Measurements from ENCODE around the gene CDK16. TPM values are rescaled to one million over a fixed set of nuclear protein-coding genes. Genes with fewer than 3 reads are reported as not detected.
A peak's percentile ranks its signal among the peaks of the same experiment; 100 is the strongest.

The CDK16 gene
- total RNA-seq, 2 donors from 2014 or later: 95.0 to 147 TPM

DNA sequence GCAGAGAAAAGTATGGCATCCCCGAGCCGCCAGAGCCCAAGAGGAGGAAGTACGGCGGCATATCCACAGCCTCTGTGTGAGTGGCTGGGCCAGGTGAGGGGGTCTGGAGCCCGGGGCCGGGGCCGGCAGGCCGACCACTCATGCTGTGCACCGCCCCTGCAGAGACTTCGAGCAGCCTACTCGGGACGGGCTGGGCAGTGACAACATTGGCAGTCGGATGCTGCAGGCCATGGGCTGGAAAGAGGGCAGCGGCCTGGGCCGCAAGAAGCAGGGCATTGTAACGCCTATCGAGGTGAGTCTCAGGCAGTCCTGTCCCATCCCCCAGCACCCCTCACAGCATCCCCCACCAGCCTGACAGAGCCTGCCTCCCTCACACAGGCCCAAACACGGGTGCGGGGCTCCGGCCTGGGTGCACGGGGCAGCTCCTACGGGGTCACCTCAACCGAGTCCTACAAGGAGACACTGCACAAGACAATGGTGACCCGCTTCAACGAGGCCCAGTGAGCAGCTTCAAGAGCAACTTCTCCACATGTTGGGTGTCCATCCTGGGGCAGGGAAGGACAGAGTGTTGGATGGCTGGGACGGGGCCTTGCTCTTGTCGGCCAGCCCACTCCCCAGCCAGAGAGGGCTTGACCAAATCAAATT is 32.3 kb upstream of the CDK16 start:
- DNase-seq: no peak
- Histone ChIP-seq H3K36me3 (peaks cover 3% of the 10 kb centered on the region), H3K27me3 (peaks cover 3% of the 10 kb centered on the region), H3K4me1 (no peaks in the 10 kb centered on the region), H3K27ac (no peak overlapping the region), H3K4me3 (no peak overlapping the region), H3K9me3 (no peaks in the 10 kb centered on the region), H3K9ac (ENCODE audit: low read depth in 2 of 2, low read length in 2 of 2) (no peak overlapping the region)
- TF ChIP-seq CTCF (IDR thresholded peaks at IDR 0.05): no peak
- intact Hi-C loops (cut with DNase I): no loop called here

DNA sequence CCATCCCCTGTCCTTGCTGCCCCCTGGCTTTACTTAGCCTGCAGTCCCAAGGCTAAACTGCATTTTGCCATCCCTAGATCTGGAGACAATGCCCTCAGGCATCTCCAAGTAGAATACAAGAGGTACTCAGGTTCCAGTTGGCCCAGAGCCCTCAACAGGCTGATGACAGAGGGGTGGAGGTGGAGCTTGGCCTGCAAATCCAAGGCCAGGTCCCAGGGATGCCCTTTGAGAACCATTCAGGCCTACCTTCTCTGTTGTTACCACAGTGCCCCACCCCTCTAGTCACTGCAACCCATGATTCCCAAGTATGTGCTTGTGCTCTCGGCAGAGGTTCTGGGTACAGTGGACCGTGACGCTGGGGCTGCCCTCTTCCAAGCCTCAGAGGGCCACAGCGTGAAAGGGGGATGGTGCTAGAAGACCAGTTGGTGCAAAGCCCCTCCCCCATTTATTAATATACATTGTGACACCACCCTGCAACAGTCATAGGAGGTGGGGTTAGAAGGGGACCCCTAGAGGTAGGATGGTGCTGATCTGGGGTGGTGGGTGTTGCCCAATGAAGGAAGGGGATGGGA is 31.3 kb upstream of the CDK16 start:
- no peak for TF ChIP-seq CTCF (IDR thresholded peaks at IDR 0.05)
- Histone ChIP-seq H3K4me1 (no peaks in the 10 kb centered on the region), H3K4me3 (no peak overlapping the region), H3K9me3 (no peaks in the 10 kb centered on the region), H3K9ac (ENCODE audit: low read depth in 2 of 2, low read length in 2 of 2) (no peak overlapping the region), H3K27me3 (peaks cover 3% of the 10 kb centered on the region), H3K36me3 (no peaks in the 10 kb centered on the region), H3K27ac (no peak overlapping the region)
- intact Hi-C loops (cut with DNase I): no loop called here
- no peak for DNase-seq

- Histone ChIP-seq H3K36me3 (no peaks in the 10 kb centered on the region), H3K4me1 (peaks cover 5% of the 10 kb centered on the region), H3K27me3 (peaks cover 3% of the 10 kb centered on the region), H3K4me3 (no peak overlapping the region), H3K9ac (ENCODE audit: low read depth in 2 of 2, low read length in 2 of 2) (no peak overlapping the region), H3K27ac (no peak overlapping the region), H3K9me3 (no peaks in the 10 kb centered on the region)
- TF ChIP-seq CTCF (IDR thresholded peaks at IDR 0.05): no peak
- DNase-seq: no peak
- intact Hi-C loops (cut with DNase I): loop anchor here (5.0 to 10.0 kb wide), 2 partner anchors 192 to 335 kb away; no protein-coding TSS in a partner anchor
Observed at GRCh38 chrX:47189906-47190305, 28.6 kb upstream of the CDK16 start.

- DNase-seq: peak; percentile 87
- Histone ChIP-seq H3K27ac (peak overlapping the region; percentile 41), H3K9ac (ENCODE audit: low read depth in 2 of 2, low read length in 2 of 2) (peak overlapping the region; percentile 66 to 71), H3K36me3 (no peaks in the 10 kb centered on the region), H3K9me3 (no peaks in the 10 kb centered on the region), H3K4me3 (peak overlapping the region; percentile 43), H3K27me3 (peaks cover 3% of the 10 kb centered on the region), H3K4me1 (peaks cover 9% of the 10 kb centered on the region)
- no peak for TF ChIP-seq CTCF (IDR thresholded peaks at IDR 0.05)
- intact Hi-C loops (cut with DNase I): loop anchor here (5.0 to 10.0 kb wide), 2 partner anchors 192 to 334 kb away; no protein-coding TSS in a partner anchor
Observed at GRCh38 chrX:47190445-47191269, 27.8 kb upstream of the CDK16 start.

DNA sequence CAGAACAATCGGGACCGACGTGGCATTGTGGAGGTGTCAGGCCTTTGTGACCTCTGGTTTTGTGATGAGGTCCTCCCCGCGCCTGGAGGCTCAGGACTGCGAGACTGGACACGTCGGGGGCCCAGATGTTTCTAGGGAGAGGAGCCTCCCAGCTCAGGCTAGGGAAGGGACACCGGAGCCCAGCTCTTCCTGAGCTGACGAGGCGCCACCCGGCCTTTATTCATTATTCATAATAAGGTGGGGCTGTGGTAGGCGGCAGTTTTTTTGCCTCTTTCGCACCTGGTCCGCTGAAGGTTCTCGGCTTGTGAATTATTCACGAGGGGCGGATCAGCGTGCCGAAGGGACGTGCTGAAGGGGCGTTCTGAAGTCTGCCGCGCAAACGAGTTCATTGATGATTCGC is 27.1 kb upstream of the CDK16 start:
- Histone ChIP-seq H3K4me3 (peak overlapping the region; percentile 43), H3K9ac (ENCODE audit: low read depth in 2 of 2, low read length in 2 of 2) (peak overlapping the region; percentile 66 to 71), H3K4me1 (peaks cover 16% of the 10 kb centered on the region), H3K9me3 (no peaks in the 10 kb centered on the region), H3K27me3 (peaks cover 3% of the 10 kb centered on the region), H3K36me3 (no peaks in the 10 kb centered on the region), H3K27ac (peak overlapping the region; percentile 41)
- no peak for TF ChIP-seq CTCF (IDR thresholded peaks at IDR 0.05)
- intact Hi-C loops (cut with DNase I): loop anchor here (5.0 to 10.0 kb wide), 2 partner anchors 191 to 333 kb away; no protein-coding TSS in a partner anchor
- DNase-seq: peak; percentile 65
